Panc1 (cell line): ENCODE data around the gene EYA2. TPM values are rescaled to one million over a fixed set of nuclear protein-coding genes. Genes with fewer than 3 reads are reported as not detected.

Source experiments
- ATAC-seq: fragments of 200-7000 bp; cut with Tn5 transposase; 2 replicates; pipeline ENCODE4 v1.9.1; 2020; ENCODE audit warnings: mild to moderate bottlenecking, moderate library complexity
- BruUV-seq: library from RNA; stranded (reverse); fragments of 400-500 nt; replicated peaks from 2 replicates; lab custom pipeline; 2021; lab: Mats Ljungman, UMichigan
- CTCF ChIA-PET: fragments of 300-600 bp; sonication (Branson Sonifier 250); formaldehyde crosslinking; loops from one replicate; lab custom pipeline; 2022; ENCODE audit warnings: antibody characterized with exemption; lab: Charles Lee
- POLR2A ChIA-PET: fragments of 300-600 bp; sonication (Branson Sonifier 250); formaldehyde crosslinking; loops from one replicate; lab custom pipeline; 2022; ENCODE audit warnings: antibody characterized with exemption; lab: Charles Lee
- DNase-seq: peaks from one replicate; pipeline ENCODE4 v3.0.0-alpha.2; 2010; ENCODE audit warnings: low read depth, low spot score
- H3K27ac ChIP-seq: 2 replicates; pipeline ENCODE4 v1.5.1; 2011; ENCODE audit warnings: mild to moderate bottlenecking, low read length, inconsistent platforms
- H3K27me3 ChIP-seq: fragments of 200-500 bp; sonication (Bioruptor generic); 2 replicates; pipeline ENCODE4 v1.6.0; 2014; ENCODE audit warnings: low read length, inconsistent platforms; ENCODE audit not compliant: control insufficient read depth, insufficient read depth
- H3K36me3 ChIP-seq: fragments of 200-500 bp; sonication (Bioruptor generic); 2 replicates; pipeline ENCODE4 v1.5.1; 2014; ENCODE audit warnings: inconsistent platforms, mild to moderate bottlenecking, low read length, moderate library complexity; ENCODE audit not compliant: control insufficient read depth, insufficient read depth
- H3K4me1 ChIP-seq: 2 replicates; pipeline ENCODE4 v1.5.1; 2011; ENCODE audit warnings: inconsistent platforms, mild to moderate bottlenecking, low read length, moderate library complexity; ENCODE audit not compliant: control insufficient read depth, insufficient read depth
- H3K4me3 ChIP-seq, 2 experiments: 2 replicates each; pipeline ENCODE4 v1.5.1; 2011 to 2012; ENCODE audit warnings: low read depth in 2 of 2, low read length in 2 of 2, mild to moderate bottlenecking in 2 of 2, inconsistent platforms in 1 of 2, moderate library complexity in 1 of 2
- H3K9me3 ChIP-seq: fragments of 200-500 bp; sonication (Bioruptor generic); 2 replicates; pipeline ENCODE4 v1.5.1; 2014; ENCODE audit warnings: low read depth, mild to moderate bottlenecking, inconsistent platforms, low read length, moderate library complexity; ENCODE audit not compliant: control insufficient read depth, insufficient read depth
- CTCF ChIP-seq: fragments of 450-650 bp; IDR thresholded peaks from 2 replicates; pipeline ENCODE4 v1.5.1; 2017; ENCODE audit warnings: mild to moderate bottlenecking
- POLR2AphosphoS5 ChIP-seq: IDR thresholded peaks from 2 replicates; pipeline ENCODE4 v1.6.1; 2012; ENCODE audit warnings: mild to moderate bottlenecking, low read depth, low read length, moderate library complexity
- REST ChIP-seq, 2 experiments: IDR thresholded peaks; 2 replicates each; pipeline ENCODE4 v1.6.1; 2011 to 2012; ENCODE audit warnings: low read depth in 2 of 2, control low read depth in 1 of 2, low read length in 1 of 2, mild to moderate bottlenecking in 1 of 2, moderate library complexity in 1 of 2; ENCODE audit not compliant: insufficient read depth in 1 of 2
- SIN3A ChIP-seq: IDR thresholded peaks from 2 replicates; pipeline ENCODE4 v1.6.1; 2012; ENCODE audit warnings: low read depth, mild to moderate bottlenecking, low read length, moderate library complexity, borderline replicate concordance; ENCODE audit not compliant: insufficient read depth
- TCF7L2 ChIP-seq: IDR thresholded peaks from 2 replicates; pipeline ENCODE4 v1.6.1; 2011; ENCODE audit warnings: mild to moderate bottlenecking, low read depth, low read length, inconsistent platforms
- in situ Hi-C: cut with HindIII; loops from 2 replicates; pipeline ENCODE4 v1.10.0; 2016; ENCODE audit warnings: low sequenced_read_pairs, low pct_unique_long_range_greater_than_20kb
- intact Hi-C: fragments of 100-400 bp; cut with micrococcal nuclease; formaldehyde crosslinking; loops from one replicate; pipeline ENCODE4 v1.10.0; 2022; ENCODE audit not compliant: unreplicated experiment
- total RNA-seq: library from RNA; stranded (reverse); gene quantifications from one replicate; pipeline ENCODE4 v1.2.1, GENCODE V29; 2021; ENCODE audit not compliant: unreplicated experiment

The EYA2 gene
- total RNA-seq, 1 experiment from 2014 or later = 1.9 TPM

GRCh38 chr20:46993465-46994095 lies 98.9 kb downstream of the EYA2 start:
- H3K4me1 ChIP-seq = no peaks in the 10 kb centered on the region
- CTCF ChIA-PET = no interaction called here
- BruUV-seq = no TSS peak
- ATAC-seq = no peak
- in situ Hi-C loops (no loop called here), intact Hi-C loops (no loop called here)
- no peak overlapping the region for H3K27ac ChIP-seq
- no peaks in the 10 kb centered on the region for H3K36me3 ChIP-seq
- DNase-seq = no peak
- POLR2A ChIA-PET = no interaction called here
- H3K9me3 ChIP-seq = no peaks in the 10 kb centered on the region
- no peaks in the 10 kb centered on the region; the same call in none of the 2 replicates for H3K27me3 ChIP-seq
- H3K4me3 ChIP-seq = no peak overlapping the region
- TF ChIP-seq CTCF (no peak), REST (IDR thresholded peaks at IDR 0.05; ENCODE audit: insufficient read depth in 1 of 2, low read depth in 2 of 2, low read length in 1 of 2) (no peak), SIN3A (no peak), TCF7L2 (no peak), POLR2AphosphoS5 (no peak)

GRCh38 chr20:46994341-46994740 lies 99.7 kb downstream of the EYA2 start:
- no peaks in the 10 kb centered on the region for H3K9me3 ChIP-seq
- no peak for TF ChIP-seq CTCF
- TF ChIP-seq SIN3A = no peak
- TF ChIP-seq TCF7L2 = no peak
- no peak for TF ChIP-seq POLR2AphosphoS5
- TF ChIP-seq REST (IDR thresholded peaks at IDR 0.05; ENCODE audit: insufficient read depth in 1 of 2, low read depth in 2 of 2, low read length in 1 of 2) = no peak
- no peak for ATAC-seq
- CTCF ChIA-PET = no interaction called here
- in situ Hi-C loops (no loop called here), intact Hi-C loops (no loop called here)
- no peaks in the 10 kb centered on the region for H3K4me1 ChIP-seq
- no peak overlapping the region for H3K4me3 ChIP-seq
- no peaks in the 10 kb centered on the region for H3K36me3 ChIP-seq
- DNase-seq = no peak
- POLR2A ChIA-PET = no interaction called here
- no TSS peak for BruUV-seq
- H3K27ac ChIP-seq = no peak overlapping the region
- no peaks in the 10 kb centered on the region; the same call in none of the 2 replicates for H3K27me3 ChIP-seq
